IMR-90 (cell line): ENCODE data around the gene LRRC2. TPM values are rescaled to one million over a fixed set of nuclear protein-coding genes. Genes with fewer than 3 reads are reported as not detected.

Source experiments
- ATAC-seq: fragments of 200-7000 bp; cut with Tn5 transposase; 2 replicates; pipeline ENCODE4 v1.9.1; 2020; ENCODE audit warnings: low read depth, mild to moderate bottlenecking, moderate library complexity
- BruUV-seq: library from RNA; stranded (reverse); fragments of 400-500 nt; replicated peaks from 2 replicates; lab custom pipeline; 2021; lab: Mats Ljungman, UMichigan
- CTCF ChIA-PET: fragments of 300-600 bp; formaldehyde crosslinking; extraction: SDS; loops from one replicate; lab custom pipeline; 2021; ENCODE audit warnings: antibody characterized with exemption; lab: Yijun Ruan, JAX
- POLR2A ChIA-PET: fragments of 300-600 bp; sonication (Branson Sonifier 250); formaldehyde crosslinking; loops from one replicate; lab custom pipeline; 2022; ENCODE audit warnings: antibody characterized with exemption; ENCODE audit not compliant: unreplicated experiment; lab: Charles Lee
- DNase-seq: peaks from one replicate; pipeline ENCODE4 v3.0.0; 2013
- H2AFZ ChIP-seq: replicated peaks from 2 replicates; pipeline ENCODE3; 2013; ENCODE audit warnings: low read length, mild to moderate bottlenecking; ENCODE audit not compliant: poor library complexity
- H2AK5ac ChIP-seq: 2 replicates; pipeline ENCODE4 v1.6.1; 2013; ENCODE audit warnings: low read depth, low read length, inconsistent platforms
- H2AK9ac ChIP-seq: replicated peaks from 2 replicates; pipeline ENCODE3; 2013; ENCODE audit warnings: mild to moderate bottlenecking, low read depth, low read length, moderate library complexity; ENCODE audit not compliant: poor library complexity
- H2BK120ac ChIP-seq: 2 replicates; pipeline ENCODE4 v1.6.1; 2013; ENCODE audit warnings: low read depth, low read length, inconsistent platforms
- H2BK15ac ChIP-seq: 3 replicates; pipeline ENCODE4 v1.6.1; 2013; ENCODE audit warnings: low read depth, low read length, inconsistent platforms
- H2BK20ac ChIP-seq: 2 replicates; pipeline ENCODE4 v1.6.1; 2013; ENCODE audit warnings: low read depth, mild to moderate bottlenecking, inconsistent platforms, low read length, moderate library complexity
- H2BK5ac ChIP-seq: 2 replicates; pipeline ENCODE4 v1.6.1; 2013; ENCODE audit warnings: mild to moderate bottlenecking, low read depth, low read length, inconsistent platforms; ENCODE audit not compliant: poor library complexity, severe bottlenecking
- H3K14ac ChIP-seq: replicated peaks from 2 replicates; pipeline ENCODE4 v1.6.1; 2013; ENCODE audit warnings: low read depth, low read length, inconsistent platforms
- H3K18ac ChIP-seq: 2 replicates; pipeline ENCODE4 v1.6.1; 2013; ENCODE audit warnings: low read depth, low read length, control low read depth
- H3K23ac ChIP-seq: 2 replicates; pipeline ENCODE4 v1.6.1; 2013; ENCODE audit warnings: low read depth, low read length, inconsistent platforms
- H3K27ac ChIP-seq: 2 replicates; pipeline ENCODE4 v1.5.1; 2013; ENCODE audit warnings: mild to moderate bottlenecking, control low read depth, low read length; ENCODE audit not compliant: insufficient read depth
- H3K27me3 ChIP-seq: 2 replicates; pipeline ENCODE4 v1.6.1; 2013; ENCODE audit warnings: low read length; ENCODE audit not compliant: control insufficient read depth, insufficient read depth
- H3K36me3 ChIP-seq: 2 replicates; pipeline ENCODE4 v1.6.1; 2013; ENCODE audit warnings: low read length, mixed read lengths; ENCODE audit not compliant: control insufficient read depth, insufficient read depth
- H3K4ac ChIP-seq: 2 replicates; pipeline ENCODE4 v1.6.1; 2013; ENCODE audit warnings: low read depth, low read length, inconsistent platforms
- H3K4me1 ChIP-seq: 2 replicates; pipeline ENCODE4 v1.6.1; 2013; ENCODE audit warnings: low read length, mixed read lengths; ENCODE audit not compliant: control insufficient read depth, insufficient read depth
- H3K4me2 ChIP-seq: 2 replicates; pipeline ENCODE4 v1.6.1; 2013; ENCODE audit warnings: low read depth, mild to moderate bottlenecking, control low read depth, low read length, moderate library complexity
- H3K4me3 ChIP-seq: 2 replicates; pipeline ENCODE4 v1.5.1; 2013; ENCODE audit warnings: low read depth, mild to moderate bottlenecking, control low read depth, low read length, moderate library complexity; ENCODE audit not compliant: insufficient read depth
- H3K56ac ChIP-seq: 2 replicates; pipeline ENCODE4 v1.6.1; 2013; ENCODE audit warnings: low read length, inconsistent platforms; ENCODE audit not compliant: insufficient read depth; ENCODE audit errors: extremely low read depth
- H3K79me1 ChIP-seq, 2 experiments: 2 replicates each; pipeline ENCODE4 v1.6.1; 2013; ENCODE audit warnings: low read length in 2 of 2, inconsistent platforms in 1 of 2, low read depth in 1 of 2
- H3K9ac ChIP-seq: 2 replicates; pipeline ENCODE4 v1.6.1; 2013; ENCODE audit warnings: low read depth, low read length, control low read depth
- H3K9me1 ChIP-seq: 2 replicates; pipeline ENCODE4 v1.6.1; 2013; ENCODE audit warnings: low read length, inconsistent platforms; ENCODE audit not compliant: insufficient read depth
- H3K9me3 ChIP-seq: 2 replicates; pipeline ENCODE4 v1.6.1; 2013; ENCODE audit warnings: low read length; ENCODE audit not compliant: control insufficient read depth, insufficient read depth
- H4K20me1 ChIP-seq: 2 replicates; pipeline ENCODE4 v1.6.1; 2013; ENCODE audit warnings: low read length, inconsistent platforms; ENCODE audit not compliant: insufficient read depth
- H4K5ac ChIP-seq: 2 replicates; pipeline ENCODE4 v1.6.1; 2013; ENCODE audit warnings: mild to moderate bottlenecking, low read depth, low read length, control low read depth
- H4K8ac ChIP-seq, 2 experiments: 2 replicates each; pipeline ENCODE4 v1.6.1; 2013; ENCODE audit warnings: low read depth in 2 of 2, low read length in 2 of 2, control low read depth in 1 of 2, inconsistent platforms in 1 of 2
- H4K91ac ChIP-seq: 2 replicates; pipeline ENCODE4 v1.6.1; 2013; ENCODE audit warnings: low read depth, low read length, inconsistent platforms; ENCODE audit not compliant: insufficient read depth
- BHLHE40 ChIP-seq: fragments of 150-350 bp; IDR thresholded peaks from 2 replicates; pipeline ENCODE4 v1.6.1; 2016; ENCODE audit warnings: mild to moderate bottlenecking, low read depth, low read length
- CEBPB ChIP-seq: IDR thresholded peaks from 2 replicates; pipeline ENCODE4 v1.6.1; 2012; ENCODE audit warnings: low read depth, low read length, improper control_type of control experiment
- CHD1 ChIP-seq: IDR thresholded peaks from 2 replicates; pipeline ENCODE4 v1.6.1; 2012; ENCODE audit warnings: low read depth, low read length, improper control_type of control experiment
- CTCF ChIP-seq: conservative IDR thresholded peaks from 2 replicates; pipeline ENCODE4 v1.5.1; 2012; ENCODE audit warnings: mild to moderate bottlenecking, low read depth, low read length, improper control_type of control experiment
- ELK1 ChIP-seq: fragments of 150-350 bp; IDR thresholded peaks from 2 replicates; pipeline ENCODE4 v1.6.1; 2016; ENCODE audit warnings: low read depth, mild to moderate bottlenecking, low read length, moderate library complexity, borderline replicate concordance
- FOS ChIP-seq: fragments of 150-350 bp; IDR thresholded peaks from 2 replicates; pipeline ENCODE4 v1.6.1; 2016; ENCODE audit warnings: low read depth, low read length
- MAFK ChIP-seq: IDR thresholded peaks from 2 replicates; pipeline ENCODE4 v1.6.1; 2012; ENCODE audit warnings: low read depth, low read length, improper control_type of control experiment
- MAZ ChIP-seq: IDR thresholded peaks from 2 replicates; pipeline ENCODE4 v1.6.1; 2012; ENCODE audit warnings: low read depth, mild to moderate bottlenecking, low read length, improper control_type of control experiment, moderate library complexity, borderline replicate concordance
- POLR2A ChIP-seq: IDR thresholded peaks from 2 replicates; pipeline ENCODE4 v1.6.1; 2012; ENCODE audit warnings: mild to moderate bottlenecking, low read depth, low read length
- RAD21 ChIP-seq: IDR thresholded peaks from 2 replicates; pipeline ENCODE4 v1.6.1; 2012; ENCODE audit warnings: low read length, improper control_type of control experiment
- RFX5 ChIP-seq: IDR thresholded peaks from 2 replicates; pipeline ENCODE4 v1.8.0; 2012; ENCODE audit warnings: low read depth, mild to moderate bottlenecking, low read length, moderate library complexity
- SMC3 ChIP-seq: fragments of 150-350 bp; IDR thresholded peaks from 2 replicates; pipeline ENCODE4 v1.6.1; 2016; ENCODE audit warnings: low read depth, mild to moderate bottlenecking, antibody characterized with exemption, low read length, moderate library complexity
- USF2 ChIP-seq: fragments of 150-350 bp; IDR thresholded peaks from 2 replicates; pipeline ENCODE4 v1.6.1; 2017; ENCODE audit warnings: mild to moderate bottlenecking, antibody characterized with exemption, low read length, low read depth
- WGBS, 2 experiments: methylation state at CpG; one replicate each; pipeline versions ENCODE4 v1.1.5 to v1.1.7; 2013; ENCODE audit warnings: missing lambda C conversion rate in 2 of 2; ENCODE audit not compliant: insufficient read length in 1 of 2; ENCODE audit errors: extremely low coverage in 2 of 2; 5-methylcytosine and 5-hydroxymethylcytosine counted together
- dilution Hi-C: fragments of 300-500 bp; cut with HindIII; formaldehyde crosslinking; loops from one replicate; pipeline ENCODE4 v1.14.3; 2018; ENCODE audit warnings: low sequenced_read_pairs; ENCODE audit not compliant: unreplicated experiment
- in situ Hi-C: fragments of 300-500 bp; cut with MboI; formaldehyde crosslinking; loops from 3 replicates; pipeline ENCODE4 v1.14.3; 2019; ENCODE audit warnings: low sequenced_read_pairs, inconsistent platforms, mixed read lengths
- intact Hi-C: fragments of 100-400 bp; cut with micrococcal nuclease; formaldehyde crosslinking; loops from 2 replicates; pipeline ENCODE4 v1.10.0; 2022
- polyA plus RNA-seq, 3 experiments: library from polyadenylated mRNA; depleted of rRNA; stranded (reverse); fragments of >200 nt; gene quantifications; 2 replicates each; pipeline ENCODE4 v1.2.3, GENCODE V29; 2012; ENCODE audit warnings: low replicate concordance in 1 of 3
- total RNA-seq: library from RNA; depleted of rRNA; stranded (reverse); fragments of >200 nt; gene quantifications from 2 replicates; pipeline ENCODE4 v1.2.3, GENCODE V29; 2012

The LRRC2 gene
- total and polyA plus RNA-seq, 2 of the 4 experiments (the other 2 are of a cell fraction), result 2.9 to 4.1 TPM

- peak within 1 kb of the TSS; percentile 98 for H4K5ac ChIP-seq
- H3K9ac ChIP-seq, result peak within 1 kb of the TSS; percentile 87
- H3K56ac ChIP-seq, result peak within 1 kb of the TSS; percentile 84
- intact Hi-C loops, result no loop called here
- peak within 1 kb of the TSS; percentile 82 for H3K27ac ChIP-seq
- H4K8ac ChIP-seq, result peak within 1 kb of the TSS; percentile 98 to 100
- DNase-seq (no peak), ATAC-seq (no peak)
- dilution Hi-C loops, result no loop called here
- no peaks in the 10 kb centered on the region for H3K27me3 ChIP-seq
- H2BK15ac ChIP-seq, result peak within 1 kb of the TSS; percentile 96
- H2BK20ac ChIP-seq, result peak within 1 kb of the TSS; percentile 100
- H3K4me1 ChIP-seq, result peaks cover 30% of the 10 kb centered on the region
- H3K18ac ChIP-seq, result peak within 1 kb of the TSS; percentile 100
- H3K14ac ChIP-seq, result peak within 1 kb of the TSS; percentile 97
- H4K91ac ChIP-seq, result peak within 1 kb of the TSS; percentile 100
- no peak within 1 kb of the TSS for H3K4me3 ChIP-seq
- CTCF ChIA-PET, result interaction anchor here (1.0 kb wide), 1 partner anchor 19 kb away, joined by 3 read pairs; no protein-coding TSS in a partner anchor
- peaks cover 35% of the 10 kb centered on the region for H3K9me1 ChIP-seq
- peaks cover 0 to 5% of the 10 kb centered on the region in 2 experiments; a peak in 1 of 4 replicates for H3K79me1 ChIP-seq
- H3K36me3 ChIP-seq, result no peaks in the 10 kb centered on the region
- H3K23ac ChIP-seq, result peak within 1 kb of the TSS; percentile 98
- WGBS, 2 experiments, result no CpG with 5 or more reads among the region's 9 CpGs
- peak within 1 kb of the TSS; percentile 100 for H2BK120ac ChIP-seq
- no peaks in the 10 kb centered on the region for H3K9me3 ChIP-seq
- H2BK5ac ChIP-seq, result peak within 1 kb of the TSS; percentile 99
- H2AK9ac ChIP-seq, result peak within 1 kb of the TSS; percentile 93
- peak within 1 kb of the TSS; percentile 82 for H2AFZ ChIP-seq
- H3K4ac ChIP-seq, result peak within 1 kb of the TSS; percentile 100
- in situ Hi-C loops, result loop anchor here (25.0 kb wide), 1 partner anchor 390 kb away; the partner anchor contains the start of gene PTH1R
- H3K4me2 ChIP-seq, result no peak within 1 kb of the TSS
- H2AK5ac ChIP-seq, result peak within 1 kb of the TSS; percentile 100
- H4K20me1 ChIP-seq, result no peaks in the 10 kb centered on the region
- BruUV-seq, result no TSS peak
- POLR2A ChIA-PET, result interaction anchor here (0.8 kb wide), 1 partner anchor 132 kb away, joined by 3 read pairs; no protein-coding TSS in a partner anchor
- TF ChIP-seq CEBPB (no peak), MAFK (no peak), FOS (no peak), POLR2A (no peak), CHD1 (no peak), RFX5 (no peak), SMC3 (no peak), RAD21 (no peak), BHLHE40 (no peak), USF2 (no peak), MAZ (no peak), ELK1 (no peak), CTCF (no peak)
Measured at GRCh38 chr3:46497556-46498265, 68.4 kb downstream of the LRRC2 start, which contains the start of gene RTP3. Gene RTP3 (plus strand): TSS chr3:46497976. CDS start chr3:46498063, 87 bp downstream.
